ENCODE data around the gene PLAAT2.
"Not testable (repeated sequence)": the region's sequence is repeated elsewhere in the genome, so short reads cannot be mapped to it uniquely, and the experiment has no call there.

Gene PLAAT2

DNA sequence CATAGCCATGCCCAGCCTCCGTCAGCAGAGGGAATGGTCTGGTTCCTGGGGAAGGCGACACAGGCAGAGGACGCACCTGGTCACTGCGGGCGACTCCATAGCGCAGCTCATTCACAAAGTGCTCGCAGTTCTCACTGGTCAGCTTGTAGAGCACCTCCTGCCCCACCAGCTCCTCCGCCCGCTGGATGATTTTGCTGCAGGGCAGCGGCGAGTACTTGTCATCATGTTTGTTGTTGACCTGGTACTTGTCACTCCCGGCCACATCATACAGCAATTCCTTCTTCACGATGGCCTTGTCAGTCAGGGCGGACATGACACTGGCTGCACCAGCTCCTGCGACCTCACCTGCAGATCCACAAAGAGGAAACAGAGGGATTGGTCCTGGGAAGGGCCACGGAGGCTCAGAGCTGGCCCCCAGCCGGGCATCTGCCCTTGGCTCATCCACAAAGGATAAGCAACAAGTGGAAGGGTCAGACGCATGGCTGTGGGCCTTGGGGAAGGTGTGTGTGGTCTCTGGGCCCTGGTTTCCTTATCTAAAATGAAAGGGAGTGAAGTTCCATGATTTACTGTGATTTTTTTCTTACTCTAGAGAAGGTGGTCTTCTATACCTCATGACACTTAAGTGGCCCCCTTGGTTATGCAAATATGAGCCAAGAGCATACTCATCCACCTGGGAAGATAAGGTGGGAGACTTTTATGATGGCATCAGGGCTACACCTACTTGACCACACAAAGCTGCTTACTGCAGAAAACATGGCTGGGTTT is 27.0 kb upstream of the PLAAT2 start:
- no peak for TF ChIP-seq CTCF (conservative IDR thresholded peaks at IDR 0.05; ENCODE audit: low read depth, low read length)
- H3K36me3 ChIP-seq (ENCODE audit: insufficient read depth) = no peaks in the 10 kb centered on the region

DNA sequence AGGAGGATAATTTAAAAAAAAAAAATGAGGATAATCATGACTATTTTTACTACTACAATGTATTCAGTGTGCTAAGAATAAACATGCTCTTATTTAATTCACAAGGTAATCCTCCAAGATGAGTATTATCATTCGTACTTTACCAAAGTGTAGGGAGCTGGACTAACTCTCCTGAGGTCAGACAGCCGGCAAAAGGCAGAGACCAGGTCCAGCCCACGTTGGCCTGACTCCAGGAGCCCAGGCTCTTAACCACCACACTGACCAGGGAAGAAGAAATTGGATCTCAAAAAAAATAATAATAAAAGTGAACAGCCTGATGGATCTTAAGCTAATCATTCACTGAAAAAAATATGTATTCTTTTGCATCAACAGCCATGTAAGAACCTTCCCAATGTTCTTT is 25.8 kb upstream of the PLAAT2 start:
- no peak overlapping the region for H3K4me3 ChIP-seq (IDR thresholded peaks at IDR 0.05; ENCODE audit: insufficient read depth, low read depth, low read length)
- no peak overlapping the region for H2AFZ ChIP-seq (ENCODE audit: low read depth)
- H3K36me3 ChIP-seq (ENCODE audit: insufficient read depth) = no peaks in the 10 kb centered on the region
- no peak overlapping the region for H3K27ac ChIP-seq
- H4K20me1 ChIP-seq (ENCODE audit: insufficient read depth) = no peaks in the 10 kb centered on the region
- H3K4me1 ChIP-seq (ENCODE audit: low read depth, poor library complexity, severe bottlenecking) = no peaks in the 10 kb centered on the region
- H3K27me3 ChIP-seq (ENCODE audit: insufficient read depth, low read depth) = no peaks in the 10 kb centered on the region
- no peaks in the 10 kb centered on the region for H3K79me2 ChIP-seq (ENCODE audit: insufficient read depth, low read depth)
- no peak overlapping the region for H3K9ac ChIP-seq
- no peak overlapping the region for H3K4me2 ChIP-seq
- no peak for TF ChIP-seq CTCF (conservative IDR thresholded peaks at IDR 0.05; ENCODE audit: low read depth, low read length)

More for the DNA sequence above, 27.0 kb upstream of the PLAAT2 start:
- Histone ChIP-seq H3K4me1 (ENCODE audit: low read depth, poor library complexity, severe bottlenecking) (no peaks in the 10 kb centered on the region), H3K9ac (no peak overlapping the region), H4K20me1 (ENCODE audit: insufficient read depth) (no peaks in the 10 kb centered on the region), H3K4me3 (IDR thresholded peaks at IDR 0.05; ENCODE audit: insufficient read depth, low read depth, low read length) (no peak overlapping the region), H3K79me2 (ENCODE audit: insufficient read depth, low read depth) (no peaks in the 10 kb centered on the region), H3K27ac (no peak overlapping the region), H3K27me3 (ENCODE audit: insufficient read depth, low read depth) (no peaks in the 10 kb centered on the region), H3K4me2 (no peak overlapping the region), H2AFZ (ENCODE audit: low read depth) (no peak overlapping the region)

DNA sequence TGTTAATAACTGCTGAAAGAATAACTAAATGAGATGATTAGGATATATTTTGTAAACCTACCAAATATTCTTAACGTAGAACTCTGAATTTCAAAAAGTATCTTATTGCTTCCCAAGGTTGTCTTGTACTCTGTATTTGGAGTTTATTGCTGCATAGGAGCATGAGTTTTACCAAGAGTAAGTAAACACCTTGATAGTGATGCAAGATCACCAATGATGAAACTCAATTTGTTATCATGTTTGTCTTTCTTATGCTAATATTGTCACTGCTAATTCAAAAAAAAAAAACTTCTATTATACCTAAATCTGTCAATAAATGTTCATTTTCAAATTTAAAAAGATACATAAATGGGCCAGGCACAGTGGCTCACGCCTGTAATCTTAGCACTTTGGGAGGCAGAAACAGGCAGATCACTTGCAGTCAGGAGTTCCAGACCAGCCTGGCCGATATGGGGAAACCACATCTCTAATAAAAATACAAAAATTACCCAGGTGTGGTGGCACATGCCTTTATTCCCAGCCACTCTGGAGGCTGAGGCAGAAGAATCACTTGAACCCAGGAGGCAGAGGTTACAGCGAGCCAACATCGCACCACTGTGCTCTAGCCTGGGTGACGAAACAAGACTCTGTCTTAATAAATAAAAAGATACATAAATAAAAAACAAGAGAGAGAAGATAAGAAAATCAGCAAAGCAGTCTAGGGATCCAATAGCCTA is 23.4 kb upstream of the PLAAT2 start:
- H4K20me1 ChIP-seq (ENCODE audit: insufficient read depth) = no peaks in the 10 kb centered on the region
- no peak overlapping the region for H3K9ac ChIP-seq
- no peak overlapping the region for H3K27ac ChIP-seq
- no peaks in the 10 kb centered on the region for H3K36me3 ChIP-seq (ENCODE audit: insufficient read depth)
- H3K79me2 ChIP-seq (ENCODE audit: insufficient read depth, low read depth) = no peaks in the 10 kb centered on the region
- no peak overlapping the region for H3K4me3 ChIP-seq (IDR thresholded peaks at IDR 0.05; ENCODE audit: insufficient read depth, low read depth, low read length)
- TF ChIP-seq CTCF (conservative IDR thresholded peaks at IDR 0.05; ENCODE audit: low read depth, low read length) = no peak
- H3K4me2 ChIP-seq = no peak overlapping the region
- peaks cover 5% of the 10 kb centered on the region for H3K4me1 ChIP-seq (ENCODE audit: low read depth, poor library complexity, severe bottlenecking)
- H2AFZ ChIP-seq (ENCODE audit: low read depth) = no peak overlapping the region
- H3K27me3 ChIP-seq (ENCODE audit: insufficient read depth, low read depth) = no peaks in the 10 kb centered on the region

GRCh38 chr11:63583357-63583677 is 20.1 kb upstream of the PLAAT2 start:
- H3K27me3 ChIP-seq (ENCODE audit: insufficient read depth, low read depth) = no peaks in the 10 kb centered on the region
- no peak overlapping the region for H3K27ac ChIP-seq
- no peak overlapping the region for H3K4me3 ChIP-seq (IDR thresholded peaks at IDR 0.05; ENCODE audit: insufficient read depth, low read depth, low read length)
- no peaks in the 10 kb centered on the region for H4K20me1 ChIP-seq (ENCODE audit: insufficient read depth)
- H3K4me2 ChIP-seq = no peak overlapping the region
- H3K36me3 ChIP-seq (ENCODE audit: insufficient read depth) = no peaks in the 10 kb centered on the region
- H3K4me1 ChIP-seq (ENCODE audit: low read depth, poor library complexity, severe bottlenecking) = peaks cover 5% of the 10 kb centered on the region
- no peak overlapping the region for H3K9ac ChIP-seq
- no peak for TF ChIP-seq CTCF (conservative IDR thresholded peaks at IDR 0.05; ENCODE audit: low read depth, low read length)
- H2AFZ ChIP-seq (ENCODE audit: low read depth) = no peak overlapping the region
- H3K79me2 ChIP-seq (ENCODE audit: insufficient read depth, low read depth) = no peaks in the 10 kb centered on the region

GRCh38 chr11:63581224-63581623 is 18.0 kb upstream of the PLAAT2 start:
- H3K4me3 ChIP-seq (IDR thresholded peaks at IDR 0.05; ENCODE audit: insufficient read depth, low read depth, low read length) = not testable (repeated sequence)

GRCh38 chr11:63578882-63579281 is 15.7 kb upstream of the PLAAT2 start:
- H3K4me1 ChIP-seq (ENCODE audit: low read depth, poor library complexity, severe bottlenecking) = peaks cover 10% of the 10 kb centered on the region
- H3K4me3 ChIP-seq (IDR thresholded peaks at IDR 0.05; ENCODE audit: insufficient read depth, low read depth, low read length); H3K36me3 ChIP-seq (ENCODE audit: insufficient read depth); H3K27me3 ChIP-seq (ENCODE audit: insufficient read depth, low read depth); H3K9ac ChIP-seq; H3K79me2 ChIP-seq (ENCODE audit: insufficient read depth, low read depth); H3K27ac ChIP-seq; H4K20me1 ChIP-seq (ENCODE audit: insufficient read depth); H3K4me2 ChIP-seq; H2AFZ ChIP-seq (ENCODE audit: low read depth): not testable (repeated sequence)

More at GRCh38 chr11:63581224-63581623, 18.0 kb upstream of the PLAAT2 start:
- H3K36me3 ChIP-seq (ENCODE audit: insufficient read depth); H3K9ac ChIP-seq; H3K79me2 ChIP-seq (ENCODE audit: insufficient read depth, low read depth); H4K20me1 ChIP-seq (ENCODE audit: insufficient read depth); H3K4me2 ChIP-seq; H3K4me1 ChIP-seq (ENCODE audit: low read depth, poor library complexity, severe bottlenecking); H3K27me3 ChIP-seq (ENCODE audit: insufficient read depth, low read depth); H3K27ac ChIP-seq; H2AFZ ChIP-seq (ENCODE audit: low read depth): not testable (repeated sequence)

All from KMS-11 (cell line).